Measurements from ENCODE around the gene TMOD2.

The TMOD2 gene

DNA sequence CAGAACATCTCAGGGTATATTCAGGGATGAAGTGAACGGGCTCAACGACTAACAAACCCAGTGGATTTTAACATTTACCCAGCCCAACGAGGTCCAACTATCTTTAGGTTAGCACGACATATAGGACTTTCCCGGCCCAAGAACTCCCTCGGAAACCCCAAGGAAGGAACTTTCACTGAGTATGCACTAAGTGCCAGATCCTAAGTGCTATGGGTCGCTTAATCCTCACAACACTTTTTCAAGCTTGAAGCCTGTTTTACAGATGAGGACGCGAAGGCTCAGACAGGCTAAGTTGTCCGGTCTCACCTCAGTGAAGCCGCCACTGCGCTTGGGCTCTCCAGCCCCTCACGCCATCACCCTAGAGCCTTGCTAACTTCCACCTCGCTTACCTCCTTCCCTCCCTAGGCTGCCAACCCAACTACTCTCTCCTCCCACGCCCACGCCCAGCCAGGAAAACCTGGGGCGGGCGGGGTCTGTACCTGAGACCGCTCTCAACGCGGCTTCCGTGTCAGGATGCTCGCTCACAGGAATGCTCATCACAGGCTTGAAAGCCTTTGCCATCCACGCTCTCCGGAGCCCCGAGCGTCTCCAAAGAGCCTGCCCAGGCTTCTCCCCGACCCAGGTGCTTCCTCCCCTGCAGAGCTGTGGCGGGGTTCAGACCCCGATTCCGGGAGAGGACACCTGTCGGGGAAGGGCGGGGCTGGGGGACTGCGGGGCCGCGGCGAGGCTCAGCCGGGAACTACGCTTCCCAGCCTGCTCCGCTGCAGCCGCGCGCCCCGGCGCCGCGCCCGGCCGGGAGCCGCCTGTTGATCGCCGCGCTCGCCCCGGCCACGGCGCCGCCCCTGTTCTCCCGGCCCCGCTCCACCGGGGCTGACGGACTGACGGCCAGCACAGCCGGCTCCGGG, at the start of gene TMOD2:
Gene TMOD2, plus strand, starts transcription at position 806 of the 905 bp plus-strand sequence. CDS start 14,845 bp downstream, outside the sequence.
- peak; percentile 8 for DNase-seq

DNA sequence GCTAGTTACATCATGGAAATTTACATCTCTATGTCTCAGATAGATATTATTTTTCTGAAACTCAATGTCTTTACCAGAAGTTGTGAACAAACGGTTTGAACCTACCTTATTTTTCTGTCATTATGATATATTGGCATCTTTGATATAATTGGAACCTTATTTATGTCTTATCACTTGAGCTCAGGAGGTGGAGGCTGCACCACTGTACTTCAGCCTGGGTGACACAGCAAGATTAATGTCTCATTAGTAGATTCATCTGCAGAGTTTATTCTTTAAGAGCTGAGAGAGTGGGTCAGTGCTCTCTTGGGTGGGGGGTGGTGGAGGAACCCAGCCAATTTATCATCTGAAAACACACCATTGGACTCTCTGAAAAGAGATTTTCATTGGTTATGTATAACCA, 48.7 kb upstream of the TMOD2 start:
- no peak for DNase-seq

DNA sequence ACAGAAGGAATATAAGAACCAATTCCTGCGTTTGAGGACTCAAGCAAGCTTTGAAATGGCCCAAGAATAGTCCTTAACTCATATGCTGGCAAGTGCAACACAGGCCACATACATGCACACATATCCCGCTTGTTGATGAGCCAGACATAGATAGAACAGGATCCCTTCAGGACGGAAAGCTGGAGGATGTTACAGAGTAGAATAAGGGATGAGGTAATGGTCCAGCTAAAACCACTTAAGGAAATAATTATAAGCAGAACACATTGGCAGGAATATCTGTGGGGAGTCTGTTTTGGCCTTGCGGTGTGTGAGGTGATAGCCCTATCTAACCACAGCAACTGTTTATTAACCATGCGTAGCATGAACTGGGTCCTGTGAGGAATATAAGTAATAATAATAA, 45.1 kb upstream of the TMOD2 start:
- no peak for DNase-seq

DNA sequence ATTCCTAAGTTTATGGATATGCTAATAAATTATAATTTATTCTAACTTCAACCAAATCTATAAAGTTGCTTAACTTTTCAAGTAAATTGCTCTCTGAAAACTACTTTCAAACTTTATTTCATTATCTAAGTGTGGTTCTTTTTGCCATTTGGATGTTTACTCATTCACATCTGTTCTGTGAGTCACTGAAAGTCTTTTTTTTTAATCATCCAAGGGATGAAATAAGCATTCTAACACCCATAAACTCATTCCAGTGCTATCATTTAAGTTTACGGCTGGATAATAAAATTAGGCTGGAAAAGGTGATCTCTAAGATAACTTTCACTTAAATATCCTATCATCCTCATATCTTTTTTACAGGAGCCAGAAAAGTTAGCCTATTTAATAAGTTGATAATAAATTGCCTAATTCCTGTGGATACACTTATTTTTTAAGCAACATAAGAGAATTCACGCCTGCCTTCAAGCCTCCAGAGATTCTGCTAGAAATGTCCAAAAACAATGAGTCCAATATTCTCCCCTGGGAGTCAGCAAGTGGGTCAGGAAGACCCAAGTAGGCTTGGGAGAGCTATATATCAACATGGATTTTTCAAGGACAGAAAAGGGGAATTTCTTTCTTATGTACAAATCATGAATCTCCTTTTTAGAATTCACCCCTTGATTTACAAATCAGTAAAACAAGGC, 44.3 kb upstream of the TMOD2 start:
- DNase-seq, result no peak

DNA sequence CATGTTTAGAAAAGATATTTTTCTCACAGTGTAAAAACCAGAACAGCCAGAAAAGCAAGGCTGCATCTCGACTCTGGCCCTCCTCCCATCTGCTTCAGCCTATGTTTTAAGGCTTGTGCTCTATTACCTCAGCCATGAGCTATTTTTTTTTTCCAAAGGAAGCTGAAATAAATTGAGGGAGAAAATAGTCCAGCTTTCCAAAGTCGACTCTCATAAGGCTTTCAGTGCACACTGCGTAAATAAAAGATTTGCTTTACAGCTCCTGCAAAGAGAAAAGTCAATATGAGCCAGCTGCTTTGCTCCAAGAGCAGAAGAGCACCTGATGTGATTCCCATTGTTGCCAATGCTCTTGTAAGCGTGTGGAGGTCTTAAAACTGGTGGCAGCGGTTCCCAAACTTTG, 43.4 kb upstream of the TMOD2 start:
- DNase-seq, result no peak

DNA sequence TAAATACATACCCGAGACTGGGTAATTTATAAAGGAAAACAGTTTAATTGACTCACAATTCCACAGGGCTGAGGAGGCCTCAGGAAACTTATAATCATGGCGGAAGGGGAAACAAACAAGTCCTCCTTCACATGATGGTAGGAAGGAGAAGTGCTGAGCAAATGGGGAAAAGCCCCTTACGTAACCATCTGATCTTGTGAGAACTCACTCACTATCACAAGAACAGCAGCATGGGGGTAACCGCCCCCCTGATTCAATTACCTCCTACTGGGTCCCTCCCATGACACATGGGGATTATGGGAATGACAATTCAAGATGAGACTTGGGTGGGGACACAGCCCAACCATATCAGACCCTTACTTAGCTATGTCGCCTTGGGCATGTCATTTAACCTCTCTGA, 42.4 kb upstream of the TMOD2 start:
- DNase-seq, result no peak

DNA sequence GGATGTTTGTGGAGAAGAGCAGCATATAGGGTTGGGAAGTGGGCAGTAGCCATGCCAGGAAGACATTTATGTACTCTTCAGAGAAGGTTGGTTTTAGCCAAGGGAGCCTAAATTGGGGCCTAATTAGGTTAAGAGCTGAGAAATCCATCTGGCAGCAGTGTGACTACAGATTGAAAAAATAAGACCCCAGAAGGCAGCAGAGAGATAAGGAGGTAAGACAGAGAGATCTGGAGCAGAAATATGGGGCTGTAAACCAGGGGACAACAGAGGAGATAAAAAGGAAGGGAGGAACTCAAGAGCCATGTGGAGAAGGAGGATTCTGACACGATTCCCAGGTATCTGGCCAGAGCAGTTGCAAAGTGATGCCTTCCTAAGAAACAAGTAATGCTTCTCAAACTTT, 37.2 kb upstream of the TMOD2 start:
- no peak for DNase-seq

DNA sequence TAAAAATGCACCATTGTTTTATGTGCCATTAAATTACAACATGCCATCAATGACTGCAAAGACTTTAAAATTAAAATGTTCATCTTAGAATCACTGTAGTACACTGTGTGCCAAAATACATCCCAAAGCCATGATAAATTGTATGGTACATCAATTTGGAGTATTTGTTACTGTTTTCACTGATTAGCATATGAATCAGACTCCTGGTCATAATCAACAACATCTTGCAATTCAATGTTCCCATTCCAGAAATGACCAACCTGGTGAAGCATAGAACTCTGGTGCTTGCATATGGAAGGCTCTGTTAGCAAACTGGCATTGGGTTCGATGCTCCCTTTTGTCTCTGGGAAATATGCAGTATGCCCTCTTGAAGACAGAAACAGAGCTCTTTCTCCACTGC, 36.5 kb upstream of the TMOD2 start:
- no peak for DNase-seq

DNA sequence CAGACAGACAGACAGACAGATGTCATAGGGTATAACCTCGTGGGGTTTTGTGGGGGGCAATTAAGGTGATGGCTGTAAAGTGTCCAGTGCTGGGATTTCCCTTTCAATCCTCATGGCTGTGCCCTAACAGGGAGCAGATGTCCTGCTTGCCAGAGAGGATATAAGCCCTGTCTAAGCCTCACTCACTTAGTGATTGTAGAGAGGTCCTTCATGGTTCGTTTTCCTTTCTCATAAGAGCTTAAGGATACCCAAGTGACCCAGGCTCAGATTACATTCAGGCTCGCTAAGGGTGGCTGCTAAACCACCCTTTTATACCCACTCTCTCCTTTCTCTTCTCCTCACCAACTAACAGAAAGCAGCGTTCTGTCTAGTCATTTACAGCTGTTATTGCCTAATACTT, 33.2 kb upstream of the TMOD2 start:
- no peak for DNase-seq

DNA sequence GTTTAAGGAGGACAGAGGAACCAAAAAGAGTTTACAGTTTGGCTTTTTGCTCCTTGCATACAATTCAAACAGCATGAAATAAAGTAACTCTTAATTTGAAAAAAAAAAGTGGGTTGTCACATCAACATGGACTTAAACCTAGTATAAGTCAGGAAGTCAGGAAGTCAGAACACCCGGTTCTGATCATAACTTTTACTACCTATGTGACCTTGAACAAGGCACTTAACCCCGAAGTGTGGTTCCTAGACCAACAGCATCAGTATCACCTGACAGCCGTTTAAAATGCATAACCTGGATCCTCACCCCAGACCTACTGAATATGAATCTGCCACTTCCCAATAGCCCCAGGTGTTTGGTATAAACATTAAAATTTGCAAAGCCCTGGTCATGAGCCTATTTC, 32.7 kb upstream of the TMOD2 start:
- DNase-seq, result no peak

DNA sequence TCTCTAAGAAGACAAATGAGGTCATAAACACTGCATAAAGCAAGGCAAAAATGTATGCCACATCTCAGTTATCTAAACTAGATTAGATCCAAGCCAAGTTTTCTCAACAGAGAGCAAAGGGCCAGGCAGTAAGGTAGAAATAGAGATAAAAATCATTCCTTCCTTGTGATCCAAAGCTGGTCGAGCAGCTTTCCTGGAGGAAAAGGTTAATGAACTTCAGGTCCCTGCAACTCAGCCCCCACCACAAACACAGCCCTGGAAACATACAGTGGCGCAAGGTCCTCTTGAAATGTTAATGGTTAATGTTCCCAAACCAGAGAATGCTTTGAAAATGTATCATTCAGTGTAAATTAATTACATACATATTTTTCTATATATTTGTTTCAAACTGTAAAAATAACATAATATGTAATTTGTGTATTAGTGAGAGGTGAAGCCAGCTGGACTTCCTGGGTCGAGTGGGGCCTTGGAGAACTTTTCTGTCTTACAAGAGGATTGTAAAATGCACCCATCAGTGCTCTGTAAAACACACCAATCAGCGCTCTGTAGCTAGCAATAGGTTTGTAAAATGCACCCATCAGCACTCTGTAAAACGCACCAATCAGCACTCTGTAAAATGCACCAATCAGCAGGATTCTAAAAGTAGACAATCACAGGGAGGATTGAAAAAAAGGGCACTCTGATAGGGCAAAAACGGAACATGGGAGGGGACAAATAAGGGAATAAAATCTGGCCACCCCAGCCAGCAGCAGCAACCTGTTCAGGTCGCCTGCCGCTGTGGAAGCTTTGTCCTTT, 31.0 kb upstream of the TMOD2 start:
- no peak for DNase-seq

DNA sequence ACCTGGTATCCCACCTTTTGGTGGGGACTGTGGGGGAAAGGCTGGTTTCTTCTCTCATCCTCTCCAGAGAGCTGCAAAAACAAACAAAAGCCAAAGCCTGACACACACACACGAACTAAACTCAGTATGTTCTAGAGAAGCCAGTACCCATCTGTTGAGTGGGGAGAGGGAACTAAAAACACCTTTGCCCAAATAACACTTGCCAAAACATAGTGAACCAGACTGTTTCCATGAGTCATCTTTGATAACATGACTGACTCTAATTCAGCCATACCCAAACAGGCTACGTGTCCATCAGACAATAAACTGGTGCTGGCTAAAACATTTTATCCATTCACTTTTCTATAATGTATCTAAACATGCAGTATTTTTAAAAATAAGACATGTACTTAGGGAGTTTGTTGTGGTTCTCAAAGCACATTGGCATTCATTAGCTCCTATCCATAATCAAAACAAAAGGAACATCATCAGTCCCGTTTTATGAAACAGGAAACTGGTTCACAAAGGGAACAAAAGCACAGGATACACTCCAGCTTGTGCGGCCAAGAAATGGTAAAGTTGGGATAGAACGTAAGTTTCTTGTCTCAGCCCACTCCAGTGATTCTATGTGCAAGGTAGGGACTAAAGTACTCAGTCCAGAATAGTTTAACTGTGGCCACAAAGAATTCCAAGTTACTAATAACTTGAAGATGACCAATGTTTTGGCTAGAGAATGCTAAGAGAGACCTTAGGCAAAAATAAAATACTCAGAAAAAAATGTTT, 30.0 kb upstream of the TMOD2 start:
- DNase-seq, result no peak

DNA sequence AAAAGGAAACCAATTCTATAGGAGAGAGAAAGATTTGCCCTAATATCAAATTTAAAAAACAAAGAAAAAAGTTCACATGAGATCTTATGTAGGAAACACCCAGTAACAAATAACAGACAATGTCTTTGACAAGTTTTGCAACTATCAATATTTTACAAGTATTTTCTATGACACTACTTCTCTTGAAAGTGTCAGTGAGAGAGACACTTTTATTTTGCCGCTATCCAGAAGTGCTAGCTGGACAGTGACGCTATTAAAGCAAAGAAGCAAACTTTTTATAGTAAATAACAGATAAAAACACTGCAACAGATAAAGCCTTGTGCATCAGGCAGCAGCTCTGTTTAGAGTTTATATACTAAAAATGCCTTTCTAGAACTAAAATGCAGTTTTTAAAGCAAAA, 27.2 kb upstream of the TMOD2 start:
- no peak for DNase-seq

DNA sequence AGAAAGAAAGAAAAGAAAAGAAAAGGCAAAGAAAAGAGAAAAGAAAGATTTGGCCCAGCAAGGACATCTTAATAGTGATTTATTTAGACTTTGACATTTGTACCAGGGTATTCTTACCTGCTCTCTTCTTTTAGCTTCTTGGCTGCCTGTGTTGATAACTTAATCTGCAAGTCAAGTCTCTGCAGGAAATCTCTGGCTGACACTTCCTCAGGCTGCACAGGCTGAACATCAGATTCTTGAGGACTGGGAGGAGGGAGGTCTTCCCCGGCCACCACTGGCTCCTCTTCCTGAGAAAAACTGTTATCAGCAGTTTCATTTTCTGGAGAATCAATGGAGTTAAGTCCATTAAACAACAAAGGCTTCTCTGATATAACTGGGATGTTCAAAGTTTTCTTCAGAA, 26.7 kb upstream of the TMOD2 start:
- no peak for DNase-seq

DNA sequence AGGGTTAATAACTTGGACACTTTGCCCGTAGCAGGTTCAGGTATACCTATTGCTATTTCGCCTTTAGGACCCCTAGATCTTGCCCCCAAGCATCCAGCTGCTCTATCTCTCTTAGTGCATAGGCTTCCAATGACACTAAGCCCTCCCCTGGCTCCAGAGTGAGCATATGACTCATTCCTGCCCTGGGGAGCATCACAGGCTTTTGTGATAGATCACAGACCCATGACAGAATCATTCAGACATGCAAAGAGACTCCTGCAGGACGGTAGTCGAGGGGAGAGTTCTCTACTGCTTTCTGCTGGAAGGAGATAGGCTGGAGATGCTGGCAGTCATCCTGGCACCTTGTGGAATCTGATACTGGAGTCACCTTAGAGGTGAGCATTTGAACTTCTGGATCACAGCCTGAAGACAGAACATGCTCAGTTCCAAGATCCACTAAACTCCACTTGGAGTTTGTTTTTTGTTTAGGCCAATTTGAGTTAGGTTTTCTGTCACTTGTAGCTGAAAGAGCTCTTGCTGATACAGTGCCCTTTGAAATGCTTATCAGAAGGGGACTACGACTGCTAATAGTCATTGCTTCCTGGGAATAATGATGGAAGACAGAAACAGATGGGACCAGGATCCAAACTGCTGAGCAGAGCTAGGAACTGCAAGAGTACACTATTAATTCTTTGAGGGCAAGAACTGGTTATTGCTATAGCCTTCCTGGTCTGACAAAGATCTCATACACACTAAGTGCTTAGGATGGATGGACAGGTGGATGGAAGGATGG, 24.9 kb upstream of the TMOD2 start:
- DNase-seq, result no peak

DNA sequence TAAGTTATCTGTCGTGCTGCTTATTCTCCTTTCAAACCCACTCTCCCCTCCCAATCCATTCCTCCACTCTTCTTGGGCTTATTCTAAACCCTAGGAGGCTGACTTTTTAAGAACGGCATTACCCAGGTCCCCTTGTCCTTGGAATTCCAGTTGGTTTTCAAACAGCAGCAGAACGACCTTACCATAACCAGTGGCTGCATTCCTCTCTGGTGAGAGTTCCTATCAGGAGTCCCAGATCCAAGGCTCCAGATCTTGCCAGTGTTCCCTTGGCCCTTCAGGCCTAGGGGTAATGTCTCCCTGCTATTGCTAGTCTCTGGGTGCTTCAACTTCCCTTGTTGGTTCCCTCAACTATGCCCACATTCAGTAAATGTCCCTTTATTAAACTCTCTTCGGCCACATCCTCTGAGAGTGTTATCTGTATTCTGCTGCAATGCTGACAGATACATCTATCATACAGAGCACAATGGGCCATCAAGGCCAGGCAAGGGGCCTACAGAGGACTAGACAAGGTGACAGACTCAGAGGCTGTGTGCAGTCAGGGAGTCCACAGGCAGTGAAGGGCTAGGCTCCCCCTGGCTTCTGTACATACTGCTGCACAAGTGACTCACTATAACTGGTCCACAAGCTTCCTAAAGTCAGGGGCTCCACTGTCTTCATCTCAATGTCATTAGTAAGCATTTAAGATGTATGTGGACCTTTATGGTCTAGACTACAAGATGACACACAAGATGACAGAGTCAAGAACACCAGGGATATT, 24.1 kb upstream of the TMOD2 start:
- DNase-seq, result peak; percentile 9

DNA sequence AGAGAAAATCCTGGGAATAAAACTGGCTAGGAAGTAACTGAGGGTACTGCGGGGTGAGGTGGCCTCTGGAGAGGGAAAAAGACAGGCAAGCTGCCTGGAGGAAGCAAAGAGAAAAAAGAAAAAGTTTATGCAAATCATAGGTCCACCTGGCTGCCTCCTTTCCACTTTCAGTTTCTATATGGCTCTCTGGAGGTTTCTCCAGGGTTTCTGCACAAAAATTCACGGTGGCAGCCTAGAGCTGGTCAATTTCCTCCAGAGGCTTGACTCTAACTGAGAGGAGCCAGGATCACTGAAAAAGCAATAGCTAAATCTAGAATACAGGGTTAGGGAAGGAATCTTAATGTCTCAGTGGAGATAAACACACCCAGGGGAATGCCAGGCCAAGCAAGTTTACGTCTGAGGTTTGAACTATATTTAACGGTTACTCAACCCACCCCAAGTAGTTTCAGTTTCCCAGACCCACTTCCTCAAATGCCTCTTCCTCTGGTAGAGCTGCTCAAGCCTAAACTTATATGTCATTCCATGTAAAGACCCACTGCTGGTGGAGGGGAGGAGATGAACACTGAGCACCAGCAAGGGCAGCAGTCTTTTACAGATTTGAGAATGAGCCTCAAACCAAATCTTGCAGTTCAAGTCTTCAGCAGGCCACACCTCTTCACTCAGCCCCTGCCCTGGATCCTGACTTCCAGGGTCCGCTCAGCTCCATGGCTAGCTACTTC, 19.7 kb upstream of the TMOD2 start:
- peak; percentile 78 for DNase-seq

DNA sequence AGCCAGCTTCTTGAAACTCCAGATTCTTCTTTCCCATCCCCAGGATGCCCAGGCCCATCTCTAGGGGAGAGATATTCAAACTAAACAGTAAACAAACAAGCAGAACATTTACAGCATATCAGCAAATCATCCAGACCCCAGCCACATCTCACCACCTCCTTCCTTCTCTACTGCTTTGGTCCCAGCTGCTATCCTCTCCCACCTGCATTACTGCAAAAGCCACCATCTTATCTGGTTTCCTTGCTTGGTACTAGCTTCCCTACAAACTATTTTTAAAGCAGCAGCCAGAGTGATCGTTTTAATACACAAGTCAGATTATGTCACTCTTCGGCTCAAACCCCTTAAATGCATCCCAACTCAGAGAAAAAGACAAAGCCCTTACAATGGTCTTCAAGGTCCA, 18.8 kb upstream of the TMOD2 start:
- peak; percentile 39 for DNase-seq

DNA sequence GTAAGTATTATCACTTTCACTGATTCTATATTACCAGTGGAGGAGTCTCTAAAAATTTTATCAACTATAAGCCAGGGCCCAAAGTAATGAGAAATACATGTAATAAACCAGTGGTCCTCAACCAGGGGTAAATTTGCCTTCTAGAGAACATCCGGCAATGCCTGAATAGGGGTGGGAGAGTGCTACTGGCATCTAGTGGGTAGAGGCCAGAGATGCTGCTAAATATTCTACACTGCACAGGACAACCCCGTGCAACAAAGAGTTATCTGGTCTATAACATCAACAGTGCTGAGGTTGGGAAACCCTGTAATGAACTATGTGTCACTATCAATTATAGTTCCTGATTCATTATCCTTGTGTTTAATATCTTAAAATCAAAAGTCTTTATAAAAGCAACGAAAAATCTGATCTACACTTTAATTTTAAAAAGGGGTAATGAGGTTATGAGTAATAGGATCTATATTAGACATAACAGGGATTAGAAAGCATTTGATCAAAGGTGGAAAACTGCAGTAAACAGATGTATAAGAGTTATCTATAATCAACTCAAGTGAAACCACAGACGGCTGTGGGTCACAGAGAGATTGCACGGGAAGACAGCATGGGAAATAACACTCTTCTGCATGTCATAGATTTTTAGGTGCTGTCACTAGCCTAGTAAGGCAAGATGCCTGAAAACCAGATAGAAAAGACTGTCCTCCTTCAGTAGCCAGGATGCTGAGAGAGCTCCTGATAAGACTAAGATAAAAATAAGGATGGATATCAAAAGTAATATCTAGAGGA, 16.0 kb upstream of the TMOD2 start:
- no peak for DNase-seq

DNA sequence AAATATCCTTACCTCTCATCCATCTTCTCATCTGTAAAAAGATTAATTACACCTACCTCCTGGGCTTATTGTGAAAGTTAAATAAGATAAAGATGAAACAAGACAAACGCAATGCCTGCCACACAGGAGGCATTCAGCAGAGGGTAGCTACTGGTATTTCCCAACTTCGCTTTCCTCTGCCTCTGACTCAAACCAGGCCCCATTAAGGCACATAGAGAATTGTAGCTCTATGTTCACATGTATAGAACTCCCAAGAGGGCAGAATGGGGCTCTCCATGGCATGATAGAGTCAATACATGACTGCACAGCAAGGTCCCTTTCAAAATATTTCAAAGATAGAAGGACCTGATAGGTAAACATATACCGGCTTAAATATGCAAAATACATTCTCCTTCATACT, 15.3 kb upstream of the TMOD2 start:
- no peak for DNase-seq

Data from GDM1 (cell line).